Hepatocyte (in vitro differentiated cells): ENCODE data around the gene RPS6KA2.

Source experiments
- EZH2 ChIP-seq: fragments of 200-600 bp; sonication (generic); IDR thresholded peaks from 2 replicates; pipeline ENCODE4 v1.6.1; 2016; ENCODE audit warnings: antibody characterized with exemption, mild to moderate bottlenecking, borderline replicate concordance
- EZH2phosphoT487 ChIP-seq: fragments of 200-600 bp; sonication (generic); IDR thresholded peaks from one replicate; pipeline ENCODE4 v1.6.1; 2018; ENCODE audit warnings: antibody characterized with exemption, mild to moderate bottlenecking, low read depth, moderate library complexity; ENCODE audit not compliant: unreplicated experiment, severe bottlenecking
- TF ChIP-seq, protein P1 (sequence below): fragments of 200-600 bp; sonication (generic); IDR thresholded peaks from 2 replicates; pipeline ENCODE4 v1.5.1; 2016; ENCODE audit warnings: antibody characterized with exemption, mild to moderate bottlenecking; ENCODE audit not compliant: poor library complexity

DNA sequence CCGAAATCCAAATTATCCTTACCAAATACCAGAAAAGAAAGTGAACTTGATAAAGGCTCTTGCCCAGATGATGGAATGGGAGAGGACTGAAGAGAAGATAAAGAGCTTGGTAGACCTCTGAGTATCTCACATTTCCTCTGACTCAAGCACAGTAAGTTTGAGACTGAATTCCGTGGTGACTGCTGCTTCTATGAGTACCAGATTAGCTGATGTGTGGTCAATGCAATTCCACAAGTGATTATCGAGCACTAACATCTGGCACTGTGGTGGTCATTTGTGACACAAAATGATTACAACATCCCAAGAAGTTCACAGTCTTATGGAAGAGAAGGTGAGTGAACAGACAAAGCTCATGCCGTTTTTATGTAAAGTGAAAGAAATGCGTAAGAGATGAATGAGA, 2.6 kb upstream of the RPS6KA2 start:
- TF ChIP-seq, protein P1, sequence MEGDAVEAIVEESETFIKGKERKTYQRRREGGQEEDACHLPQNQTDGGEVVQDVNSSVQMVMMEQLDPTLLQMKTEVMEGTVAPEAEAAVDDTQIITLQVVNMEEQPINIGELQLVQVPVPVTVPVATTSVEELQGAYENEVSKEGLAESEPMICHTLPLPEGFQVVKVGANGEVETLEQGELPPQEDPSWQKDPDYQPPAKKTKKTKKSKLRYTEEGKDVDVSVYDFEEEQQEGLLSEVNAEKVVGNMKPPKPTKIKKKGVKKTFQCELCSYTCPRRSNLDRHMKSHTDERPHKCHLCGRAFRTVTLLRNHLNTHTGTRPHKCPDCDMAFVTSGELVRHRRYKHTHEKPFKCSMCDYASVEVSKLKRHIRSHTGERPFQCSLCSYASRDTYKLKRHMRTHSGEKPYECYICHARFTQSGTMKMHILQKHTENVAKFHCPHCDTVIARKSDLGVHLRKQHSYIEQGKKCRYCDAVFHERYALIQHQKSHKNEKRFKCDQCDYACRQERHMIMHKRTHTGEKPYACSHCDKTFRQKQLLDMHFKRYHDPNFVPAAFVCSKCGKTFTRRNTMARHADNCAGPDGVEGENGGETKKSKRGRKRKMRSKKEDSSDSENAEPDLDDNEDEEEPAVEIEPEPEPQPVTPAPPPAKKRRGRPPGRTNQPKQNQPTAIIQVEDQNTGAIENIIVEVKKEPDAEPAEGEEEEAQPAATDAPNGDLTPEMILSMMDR: no peak
- TF ChIP-seq EZH2 (no peak), EZH2phosphoT487 (no peak)
